Lower leg skin (tissue), 4 donors: ENCODE measurements around the gene LSMEM2. TPM values are rescaled to one million over a fixed set of nuclear protein-coding genes. Genes with fewer than 3 reads are reported as not detected.
"Not testable (repeated sequence)": the region's sequence is repeated elsewhere in the genome, so short reads cannot be mapped to it uniquely, and the experiment has no call there.

Experiments
- DNase-seq, 2 donors: peaks; one replicate each; pipeline ENCODE4 v3.0.0-alpha.2; 2019; ENCODE audit warnings: low spot score in 2 of 2
- H3K4me3 ChIP-seq: fragments of 200-600 bp; sonication (generic); 2 replicates; pipeline ENCODE4 v1.5.1; 2017; ENCODE audit warnings: mild to moderate bottlenecking, low read depth; ENCODE audit not compliant: poor library complexity, severe bottlenecking
- CTCF ChIP-seq, 3 donors: fragments of 450-650 bp; IDR thresholded peaks; one replicate each; pipeline ENCODE4 v1.5.1; 2016; ENCODE audit warnings: antibody characterized with exemption in 3 of 3, mild to moderate bottlenecking in 3 of 3, moderate library complexity in 2 of 3
- POLR2A ChIP-seq, 2 donors: fragments of 450-650 bp; IDR thresholded peaks; one replicate each; pipeline ENCODE4 v1.6.1; 2016 to 2017; ENCODE audit warnings: antibody characterized with exemption in 2 of 2, mild to moderate bottlenecking in 1 of 2, moderate library complexity in 1 of 2
- WGBS, 2 donors: methylation state at CpG; one replicate each; pipeline ENCODE4 v1.1.5; 2018; 5-methylcytosine and 5-hydroxymethylcytosine counted together
- intact Hi-C: fragments of 100-400 bp; cut with DNase I; formaldehyde crosslinking; loops from one replicate; pipeline ENCODE4 v1.15.0; 2023; ENCODE audit warnings: low total_unique reads
- total RNA-seq, 4 donors: library from RNA; depleted of rRNA; stranded (reverse); fragments of >200 nt; gene quantifications; one replicate each; pipeline ENCODE4 v1.1.0, GENCODE V29; 2016

The LSMEM2 gene
- total RNA-seq, 4 donors from 2014 or later: 0.37 to 0.62 TPM; not detected in 2

GRCh38 chr3:50260942-50261441 is 17.9 kb upstream of the LSMEM2 start:
- intact Hi-C loops: no loop called here
- no peak for DNase-seq
- TF ChIP-seq CTCF (IDR thresholded peaks at IDR 0.05): no peak
- no peak for TF ChIP-seq POLR2A (IDR thresholded peaks at IDR 0.05)
- WGBS, 2 donors: 60 to 61% methylated on average over 5 of the region's 5 CpGs
- H3K4me3 ChIP-seq: no peak overlapping the region

GRCh38 chr3:50261505-50261904 is 17.4 kb upstream of the LSMEM2 start:
- no peak overlapping the region for H3K4me3 ChIP-seq
- intact Hi-C loops: no loop called here
- TF ChIP-seq POLR2A (IDR thresholded peaks at IDR 0.05): no peak
- TF ChIP-seq CTCF (IDR thresholded peaks at IDR 0.05): no peak
- WGBS, 2 donors: 44 to 55% methylated on average over 2 of the region's 2 CpGs
- DNase-seq: no peak

GRCh38 chr3:50262200-50262599 is 16.7 kb upstream of the LSMEM2 start:
- intact Hi-C loops, H3K4me3 ChIP-seq, DNase-seq: not testable (repeated sequence)
- WGBS, 2 donors: 97 to 100% methylated on average over 4 of the region's 4 CpGs

- DNase-seq: no peak
- 79 to 84% methylated on average over 7 of the region's 7 CpGs for WGBS, 2 donors
- TF ChIP-seq POLR2A (IDR thresholded peaks at IDR 0.05) (no peak), CTCF (IDR thresholded peaks at IDR 0.05) (no peak)
- H3K4me3 ChIP-seq: no peak overlapping the region
- intact Hi-C loops: no loop called here
Observed at GRCh38 chr3:50262778-50263177, 16.1 kb upstream of the LSMEM2 start.

- H3K4me3 ChIP-seq: no peak overlapping the region
- intact Hi-C loops: no loop called here
- no peak for DNase-seq
- TF ChIP-seq POLR2A (IDR thresholded peaks at IDR 0.05): no peak
- TF ChIP-seq CTCF (IDR thresholded peaks at IDR 0.05): no peak
- 61 to 69% methylated on average over 6 of the region's 6 CpGs for WGBS, 2 donors
Observed at GRCh38 chr3:50263478-50264382, 15.2 kb upstream of the LSMEM2 start.

GRCh38 chr3:50264383-50264963 is 14.4 kb upstream of the LSMEM2 start:
- peak in 1 of 2 donors; percentile 92 for DNase-seq
- intact Hi-C loops: no loop called here
- 38 to 40% methylated on average over 7 of the region's 7 CpGs for WGBS, 2 donors
- no peak overlapping the region for H3K4me3 ChIP-seq
- TF ChIP-seq CTCF (IDR thresholded peaks at IDR 0.05) (no peak), POLR2A (IDR thresholded peaks at IDR 0.05) (no peak)
